ENCODE results near the gene PAX6. TPM values are rescaled to one million over a fixed set of nuclear protein-coding genes. Genes with fewer than 3 reads are reported as not detected.

PAX6 gene
- total RNA-seq, 6 experiments from 2014 or later, result 1.3 to 1.5 (median 1.4) TPM; not detected in 2

- no peaks in the 10 kb centered on the region for H3K36me3 Mint-ChIP-seq (ENCODE audit: low read depth)
Measured at GRCh38 chr11:31828217-31828616, 17.1 kb upstream of the PAX6 start.

GRCh38 chr11:31827455-31828206 is 16.5 kb upstream of the PAX6 start:
- TF ChIP-seq CTCF (IDR thresholded peaks at IDR 0.05), result no peak
- Mint-ChIP-seq H3K27ac (no peak overlapping the region), H3K4me1 (ENCODE audit: low read depth) (peaks cover 16% of the 10 kb centered on the region), H3K9me3 (no peaks in the 10 kb centered on the region), H3K4me3 (peak overlapping the region; percentile 69), H3K27me3 (ENCODE audit: insufficient read depth) (peaks cover 73% of the 10 kb centered on the region), H3K36me3 (ENCODE audit: low read depth) (no peaks in the 10 kb centered on the region)
- no peak for DNase-seq

More at GRCh38 chr11:31828217-31828616, 17.1 kb upstream of the PAX6 start:
- H3K27ac Mint-ChIP-seq, result no peak overlapping the region
- peaks cover 67% of the 10 kb centered on the region for H3K27me3 Mint-ChIP-seq (ENCODE audit: insufficient read depth)
- no peak for TF ChIP-seq CTCF (IDR thresholded peaks at IDR 0.05)
- no peaks in the 10 kb centered on the region for H3K9me3 Mint-ChIP-seq
- no peak for DNase-seq
- peak overlapping the region; percentile 69; the same call in 1 of the 2 replicates for H3K4me3 Mint-ChIP-seq
- H3K4me1 Mint-ChIP-seq (ENCODE audit: low read depth), result peaks cover 16% of the 10 kb centered on the region

GRCh38 chr11:31826536-31827438 is 15.7 kb upstream of the PAX6 start:
- TF ChIP-seq CTCF (IDR thresholded peaks at IDR 0.05), result no peak
- Mint-ChIP-seq H3K36me3 (ENCODE audit: low read depth) (no peaks in the 10 kb centered on the region), H3K4me1 (ENCODE audit: low read depth) (peaks cover 16% of the 10 kb centered on the region), H3K9me3 (no peaks in the 10 kb centered on the region), H3K27me3 (ENCODE audit: insufficient read depth) (peaks cover 77% of the 10 kb centered on the region), H3K4me3 (peak overlapping the region; percentile 69), H3K27ac (no peak overlapping the region)
- DNase-seq, result no peak

- Mint-ChIP-seq H3K4me1 (ENCODE audit: low read depth) (peaks cover 16% of the 10 kb centered on the region), H3K27me3 (ENCODE audit: insufficient read depth) (peaks cover 81% of the 10 kb centered on the region), H3K9me3 (no peaks in the 10 kb centered on the region), H3K27ac (no peak overlapping the region), H3K4me3 (no peak overlapping the region), H3K36me3 (ENCODE audit: low read depth) (no peaks in the 10 kb centered on the region)
- no peak for DNase-seq
- no peak for TF ChIP-seq CTCF (IDR thresholded peaks at IDR 0.05)
Measured at GRCh38 chr11:31825838-31826484, 14.8 kb upstream of the PAX6 start.
